ENCODE data around the gene TAF5L. TPM values are rescaled to one million over a fixed set of nuclear protein-coding genes. Genes with fewer than 3 reads are reported as not detected.

Gene TAF5L
- total RNA-seq, 1 donor from 2014 or later, result 9.3 TPM

DNA sequence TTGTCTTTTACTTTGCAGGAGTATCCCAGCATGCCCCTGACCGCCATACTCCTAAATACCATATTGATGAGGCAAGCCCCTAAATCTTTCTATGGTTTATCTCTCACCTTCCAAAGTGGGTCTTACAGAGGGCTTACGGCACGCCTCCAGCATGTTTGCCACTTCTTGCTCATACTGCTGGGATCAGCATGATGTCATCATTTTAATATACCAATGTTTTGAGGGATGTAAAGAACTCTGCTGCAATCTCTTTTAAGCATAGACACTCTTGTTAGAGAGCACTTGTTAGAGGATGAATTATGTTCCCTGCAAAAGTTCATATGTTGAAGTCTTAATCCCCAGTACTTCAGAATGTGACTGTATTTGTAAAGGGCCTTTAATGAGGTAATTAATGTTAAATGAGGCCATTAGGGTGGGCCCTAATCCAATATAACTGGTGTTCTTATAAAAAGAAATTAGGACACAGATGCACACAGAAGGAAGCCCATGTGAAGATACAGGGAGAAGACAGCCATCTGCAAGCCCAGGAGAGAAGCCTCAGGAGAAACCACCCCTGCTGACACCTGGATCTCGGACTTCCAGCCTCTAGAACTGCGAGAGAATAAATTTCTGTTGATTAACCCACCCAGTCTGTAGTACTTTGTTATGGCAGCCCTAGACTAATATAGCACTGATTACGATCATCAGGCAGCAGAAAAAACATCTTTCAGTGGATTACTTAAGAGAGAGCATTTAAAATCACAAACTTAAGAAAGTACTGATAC, 51.1 kb downstream of the TAF5L start:
- intact Hi-C loops (cut with micrococcal nuclease), result no loop called here
- Histone ChIP-seq H3K27me3 (ENCODE audit: low read depth) (no peaks in the 10 kb centered on the region), H3K9me3 (replicated peaks) (no peaks in the 10 kb centered on the region), H3K4me1 (peaks cover 15% of the 10 kb centered on the region), H3K4me3 (no peak overlapping the region), H3K36me3 (no peaks in the 10 kb centered on the region), H3K27ac (replicated peaks) (no peak overlapping the region)
- TF ChIP-seq CTCF (IDR thresholded peaks at IDR 0.05; ENCODE audit: borderline replicate concordance), result no peak
- DNase-seq, result no peak

GRCh38 chr1:229572286-229572685, 53.6 kb downstream of the TAF5L start:
- H3K27ac ChIP-seq (replicated peaks), result no peak overlapping the region
- intact Hi-C loops (cut with micrococcal nuclease), result no loop called here
- no peaks in the 10 kb centered on the region for H3K9me3 ChIP-seq (replicated peaks)

DNA sequence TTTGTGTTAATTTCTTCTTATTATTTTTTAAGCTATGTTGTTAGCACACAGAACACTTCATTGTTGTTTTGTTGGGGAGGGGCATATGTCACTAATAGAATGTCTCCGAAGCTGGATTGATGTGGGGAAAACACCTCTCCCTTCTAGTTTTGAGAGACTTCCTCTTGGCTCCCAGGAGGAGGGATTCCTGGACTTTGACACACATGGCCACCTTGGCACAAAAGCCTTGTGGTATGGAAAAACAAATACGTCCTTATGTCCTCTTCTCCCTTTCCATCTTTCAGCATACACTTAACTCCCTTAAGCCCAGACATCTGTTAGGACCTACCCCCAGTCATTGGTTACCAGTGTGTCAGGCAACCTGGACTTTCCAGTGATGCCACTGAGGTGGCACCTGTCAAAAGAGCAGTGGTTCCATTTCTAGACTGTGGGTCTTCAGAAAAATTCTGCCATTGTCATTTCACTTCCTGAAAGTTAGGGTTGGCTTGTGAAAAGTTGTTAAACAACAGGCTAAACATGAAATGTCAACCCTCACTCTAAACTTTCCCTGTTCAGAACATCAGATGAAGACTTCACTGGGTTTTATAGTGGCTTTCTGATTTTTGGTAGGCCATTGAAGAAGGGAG, 54.9 kb downstream of the TAF5L start:
- no peak for DNase-seq
- no peak for TF ChIP-seq CTCF (IDR thresholded peaks at IDR 0.05; ENCODE audit: borderline replicate concordance)
- Histone ChIP-seq H3K27me3 (ENCODE audit: low read depth) (no peaks in the 10 kb centered on the region), H3K36me3 (no peaks in the 10 kb centered on the region), H3K9me3 (replicated peaks) (no peaks in the 10 kb centered on the region), H3K4me1 (no peaks in the 10 kb centered on the region), H3K27ac (replicated peaks) (no peak overlapping the region), H3K4me3 (no peak overlapping the region)
- intact Hi-C loops (cut with micrococcal nuclease), result no loop called here

More at GRCh38 chr1:229572286-229572685, 53.6 kb downstream of the TAF5L start:
- Histone ChIP-seq H3K4me1 (no peaks in the 10 kb centered on the region), H3K36me3 (no peaks in the 10 kb centered on the region), H3K27me3 (ENCODE audit: low read depth) (no peaks in the 10 kb centered on the region), H3K4me3 (no peak overlapping the region)
- no peak for DNase-seq
- no peak for TF ChIP-seq CTCF (IDR thresholded peaks at IDR 0.05; ENCODE audit: borderline replicate concordance)

DNA sequence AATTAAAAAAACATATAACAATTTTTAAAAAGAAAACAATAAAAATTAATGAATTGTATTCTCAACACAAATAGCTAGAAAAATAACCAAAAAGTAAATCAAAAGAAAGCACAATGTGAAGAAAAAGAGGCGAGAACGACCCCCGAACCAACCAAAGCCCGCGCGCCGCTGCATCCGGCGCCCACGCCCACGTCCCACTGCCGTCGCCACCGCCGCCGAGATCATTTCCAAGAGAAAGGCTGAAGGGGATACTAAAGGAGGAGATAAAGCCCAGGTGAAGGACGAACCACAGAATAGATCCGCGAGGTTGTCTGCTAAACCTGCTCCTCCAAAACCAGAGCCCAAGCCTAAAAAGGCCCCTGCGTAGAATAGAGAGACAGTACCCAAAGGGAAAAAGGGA, 55.6 kb downstream of the TAF5L start:
- no peak overlapping the region for H3K27ac ChIP-seq (replicated peaks)
- H3K4me3 ChIP-seq, result no peak overlapping the region
- H3K27me3 ChIP-seq (ENCODE audit: low read depth), result no peaks in the 10 kb centered on the region
- no peaks in the 10 kb centered on the region for H3K36me3 ChIP-seq
- intact Hi-C loops (cut with micrococcal nuclease), result no loop called here
- TF ChIP-seq CTCF (IDR thresholded peaks at IDR 0.05; ENCODE audit: borderline replicate concordance), result no peak
- no peaks in the 10 kb centered on the region for H3K4me1 ChIP-seq
- no peak for DNase-seq
- no peaks in the 10 kb centered on the region for H3K9me3 ChIP-seq (replicated peaks)

DNA sequence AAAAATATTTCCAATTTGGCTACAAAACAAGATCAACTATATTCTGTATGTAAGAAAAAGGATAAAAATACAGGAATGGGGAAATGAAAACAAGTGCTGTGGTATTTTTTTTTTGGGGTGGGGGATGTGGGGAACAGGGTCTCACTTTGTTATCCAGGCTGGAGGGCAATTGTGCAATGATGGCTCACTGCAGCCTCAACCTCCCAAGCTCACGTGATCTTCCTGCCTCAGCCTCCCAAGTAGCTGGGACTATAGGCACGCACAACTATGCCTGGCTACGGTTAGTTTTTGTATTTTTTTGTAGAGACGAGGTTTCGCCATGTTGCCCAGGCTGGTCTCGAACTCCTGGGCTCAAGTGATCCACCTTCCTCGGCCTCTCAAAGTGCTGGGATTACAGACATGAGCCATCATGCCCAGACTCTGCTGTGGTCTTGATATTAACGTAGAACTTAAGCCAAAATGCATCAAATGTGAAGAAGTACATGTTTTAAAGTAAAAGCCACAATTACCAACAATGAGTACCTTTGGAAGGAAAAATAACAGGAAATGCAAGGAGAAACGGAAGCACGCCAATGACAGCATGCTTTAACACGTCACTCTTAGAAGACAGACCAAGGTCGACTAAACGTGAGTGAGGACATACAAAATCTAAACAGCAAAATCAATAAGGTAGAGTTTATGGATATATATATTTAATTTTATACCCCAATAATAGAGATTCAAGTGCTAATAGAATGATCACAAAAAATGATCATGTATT, 58.6 kb downstream of the TAF5L start:
- no peak for DNase-seq
- Histone ChIP-seq H3K4me3 (no peak overlapping the region), H3K27ac (replicated peaks) (no peak overlapping the region), H3K27me3 (ENCODE audit: low read depth) (no peaks in the 10 kb centered on the region), H3K4me1 (peaks cover 18% of the 10 kb centered on the region), H3K9me3 (replicated peaks) (no peaks in the 10 kb centered on the region), H3K36me3 (no peaks in the 10 kb centered on the region)
- intact Hi-C loops (cut with micrococcal nuclease), result loop anchor here (10.0 kb wide), 1 partner anchor 58 kb away; the partner anchor contains the start of genes TAF5L and URB2
- no peak for TF ChIP-seq CTCF (IDR thresholded peaks at IDR 0.05; ENCODE audit: borderline replicate concordance)

Measured in left ventricle myocardium inferior (tissue), 1 donor.